Cardiac ventricle fibroblast (primary cell): ENCODE data around the gene KRTAP10-1. TPM values are rescaled to one million over a fixed set of nuclear protein-coding genes. Genes with fewer than 3 reads are reported as not detected.

ENCODE experiments used
- total RNA-seq: library from RNA; depleted of rRNA; stranded (reverse); fragments of >200 nt; gene quantifications from 2 replicates; pipeline ENCODE4 v1.2.3, GENCODE V29; 2015

Gene KRTAP10-1
- total RNA-seq: not detected in 2 replicates

DNA sequence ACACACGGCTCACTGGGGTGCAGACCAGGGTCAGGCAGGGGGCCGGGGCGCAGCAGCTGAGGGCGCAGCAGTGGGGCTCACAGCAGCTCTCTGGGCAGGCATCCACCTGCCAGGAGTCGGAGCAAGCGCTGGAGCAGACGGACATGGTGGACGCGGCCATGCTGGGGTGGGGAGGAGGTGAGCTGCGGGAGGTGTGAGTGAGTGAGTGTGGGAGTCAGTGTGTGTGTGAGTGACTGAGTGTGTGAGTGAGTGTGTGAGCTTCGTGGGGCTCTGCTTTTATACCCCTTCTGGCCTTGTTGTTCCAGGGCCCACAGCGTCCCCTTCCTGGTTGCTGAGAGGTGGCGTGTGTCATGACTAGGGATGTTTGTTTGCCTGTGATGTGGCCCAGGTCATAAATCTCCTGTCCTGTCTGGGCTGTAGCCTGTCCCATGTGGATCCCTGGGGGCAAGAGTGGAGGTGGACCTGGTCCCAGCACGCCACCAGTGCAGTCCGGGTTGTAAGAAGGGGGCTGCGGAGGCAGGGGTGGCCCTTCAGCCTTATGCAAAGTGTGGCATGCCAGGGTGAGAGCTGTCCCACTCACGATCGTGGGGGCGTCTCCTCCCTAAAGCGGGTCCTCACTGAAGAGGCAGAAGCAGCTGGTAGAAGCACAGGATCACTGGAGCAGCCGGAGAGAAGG is at the start of gene KRTAP10-1:
KRTAP10-1 (minus strand) TSS at position 205 of the 676 bp plus-strand sequence; CDS start at position 160, 45 bp downstream.

DNA sequence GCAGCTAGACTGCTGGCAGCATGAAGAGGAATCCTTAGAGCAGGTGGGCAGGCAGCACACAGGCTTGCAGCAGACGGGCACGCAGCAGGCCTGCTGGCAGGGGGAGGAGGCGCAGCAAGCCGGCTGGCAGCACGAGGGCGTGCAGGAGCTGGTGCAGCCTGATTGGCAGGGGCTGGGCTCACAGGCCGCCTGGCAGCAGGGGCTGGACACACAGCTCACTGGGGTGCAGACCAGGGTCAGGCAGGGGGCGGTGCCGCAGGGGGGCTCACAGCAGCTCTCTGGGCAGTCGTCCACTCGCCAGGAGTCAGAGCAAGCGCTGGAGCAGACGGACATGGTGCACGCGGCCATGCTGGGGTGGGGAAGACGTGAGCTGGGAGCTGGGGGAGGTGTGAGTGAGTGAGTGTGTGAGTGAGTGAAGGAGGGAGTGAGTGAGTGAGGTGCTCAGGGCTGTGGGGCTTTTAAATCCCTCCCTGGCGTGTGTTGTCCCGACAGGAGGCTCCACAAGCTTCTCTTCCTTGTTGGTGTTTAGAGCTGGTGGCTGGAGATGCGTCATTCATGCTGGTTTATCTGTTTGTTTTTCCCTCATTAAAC is 40.3 kb upstream of the KRTAP10-1 start, which contains the start of gene KRTAP10-5:
KRTAP10-5 (minus strand) TSS at position 374 of the 591 bp plus-strand sequence; CDS start at position 348, 26 bp downstream.

GRCh38 chr21:44573630-44574456 is 33.8 kb upstream of the KRTAP10-1 start, which contains the start of gene KRTAP10-4:
Gene KRTAP10-4 (plus strand): TSS chr21:44573729. CDS start chr21:44573759, 30 bp downstream.

GRCh38 chr21:44558695-44559094 is 18.7 kb upstream of the KRTAP10-1 start, which contains the start of gene KRTAP10-3:
Gene KRTAP10-3 (minus strand): TSS chr21:44558795. CDS start chr21:44558715, 80 bp downstream.

GRCh38 chr21:44551340-44551961 is 11.5 kb upstream of the KRTAP10-1 start, which contains the start of gene KRTAP10-2:
Gene KRTAP10-2 (minus strand): TSS chr21:44551505. CDS start chr21:44551458, 47 bp downstream.

Other genes starting within 250 kb of the KRTAP10-1 start
- 152 and 170 TPM in 2 replicates for gene PFKL, start 240.1 kb downstream of the KRTAP10-1 start, total RNA-seq
- 20.1 and 22.2 TPM in 2 replicates for gene CFAP410, start 200.8 kb downstream of the KRTAP10-1 start, total RNA-seq
- gene TRPM2, start 186.6 kb downstream of the KRTAP10-1 start, total RNA-seq: not detected in 2 replicates
- gene LRRC3, start 84.7 kb downstream of the KRTAP10-1 start, total RNA-seq: 3.2 and 4.2 TPM in 2 replicates
- not detected in 2 replicates for gene KRTAP10-2, start 11.3 kb upstream of the KRTAP10-1 start, total RNA-seq
- not detected in 2 replicates for gene KRTAP10-3, start 18.6 kb upstream of the KRTAP10-1 start, total RNA-seq
- not detected in 2 replicates for gene KRTAP10-4, start 33.5 kb upstream of the KRTAP10-1 start, total RNA-seq
- gene KRTAP10-5, start 40.4 kb upstream of the KRTAP10-1 start, total RNA-seq: not detected in 2 replicates
- gene KRTAP10-6, start 52.3 kb upstream of the KRTAP10-1 start, total RNA-seq: not detected in 2 replicates
- not detected in 2 replicates for gene KRTAP10-7, start 60.4 kb upstream of the KRTAP10-1 start, total RNA-seq
- not detected in 2 replicates for gene KRTAP10-8, start 71.9 kb upstream of the KRTAP10-1 start, total RNA-seq
- not detected in 2 replicates for gene KRTAP10-9, start 86.9 kb upstream of the KRTAP10-1 start, total RNA-seq
- gene KRTAP10-10, start 97.2 kb upstream of the KRTAP10-1 start, total RNA-seq: not detected in 2 replicates
- not detected in 2 replicates for gene KRTAP10-11, start 106.2 kb upstream of the KRTAP10-1 start, total RNA-seq
- gene KRTAP12-4, start 114.5 kb upstream of the KRTAP10-1 start, total RNA-seq: not detected in 2 replicates
- not detected in 2 replicates for gene KRTAP12-3, start 117.7 kb upstream of the KRTAP10-1 start, total RNA-seq
- not detected in 2 replicates for gene KRTAP12-2, start 126.7 kb upstream of the KRTAP10-1 start, total RNA-seq
- not detected in 2 replicates for gene KRTAP12-1, start 142.0 kb upstream of the KRTAP10-1 start, total RNA-seq
- not detected in 2 replicates for gene KRTAP10-12, start 157.0 kb upstream of the KRTAP10-1 start, total RNA-seq
- gene TSPEAR, start 171.4 kb upstream of the KRTAP10-1 start, total RNA-seq: not detected in 2 replicates